Adipose tissue (tissue), 3 donors: Measurements from ENCODE around the gene C17orf100. TPM values are rescaled to one million over a fixed set of nuclear protein-coding genes. Genes with fewer than 3 reads are reported as not detected.
"Not testable (repeated sequence)": the region's sequence is repeated elsewhere in the genome, so short reads cannot be mapped to it uniquely, and the experiment has no call there.

Experiments used
- H3K27ac ChIP-seq: one replicate; pipeline ENCODE4 v1.5.1; 2013; ENCODE audit warnings: low read depth, low read length
- WGBS, 3 donors: extraction: QIAGEN DNeasy Blood & Tissue Kit; methylation state at CpG; one replicate each; pipeline ENCODE4 v1.1.7; 2013; 5-methylcytosine and 5-hydroxymethylcytosine counted together
- polyA plus RNA-seq, 3 donors: library from polyadenylated mRNA; stranded (reverse); fragments of 200-250 nt; gene quantifications; one replicate each; pipeline ENCODE4 v1.2.3, GENCODE V29; 2013
- donor health status: healthy with polysubstance abuse.
- donor health status: Bipolar disorder and iron deficiency.
- donor health status: healthy.

Gene C17orf100
- polyA plus RNA-seq, 3 donors = 0.65 to 2.3 (median 1.7) TPM

DNA sequence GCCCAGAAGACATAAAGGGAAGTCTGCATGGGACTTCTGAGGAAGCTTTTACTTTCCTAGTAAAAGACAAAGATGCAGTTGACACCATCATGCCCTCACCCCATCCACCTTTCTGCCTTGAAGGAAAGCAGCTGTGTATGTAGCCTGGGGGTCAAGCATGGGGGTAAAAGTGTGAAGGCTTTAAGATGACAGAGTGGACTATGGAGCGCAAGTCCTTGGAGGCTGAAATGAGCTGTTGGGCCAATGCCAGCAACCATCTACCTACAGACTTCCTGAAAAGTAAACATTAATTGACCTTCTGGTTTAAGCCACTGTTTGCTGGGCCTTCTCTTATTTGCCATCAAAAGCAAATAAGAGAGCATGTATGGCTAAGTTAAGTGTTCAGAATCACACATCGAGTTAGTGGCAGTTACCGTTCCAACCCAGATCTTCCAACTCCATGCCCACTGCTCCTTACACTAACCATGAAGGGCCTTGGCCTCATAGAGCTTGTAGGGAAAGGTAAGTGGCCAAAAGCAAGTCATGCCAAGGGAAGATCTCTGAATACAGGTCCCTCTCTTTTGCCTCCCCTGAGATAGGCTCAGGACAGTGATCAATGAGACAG lies 31.6 kb downstream of the C17orf100 start:
- no peak overlapping the region for H3K27ac ChIP-seq
- WGBS, 3 donors = 44 to 88% (median 80%) methylated on average over 3 of the region's 3 CpGs

DNA sequence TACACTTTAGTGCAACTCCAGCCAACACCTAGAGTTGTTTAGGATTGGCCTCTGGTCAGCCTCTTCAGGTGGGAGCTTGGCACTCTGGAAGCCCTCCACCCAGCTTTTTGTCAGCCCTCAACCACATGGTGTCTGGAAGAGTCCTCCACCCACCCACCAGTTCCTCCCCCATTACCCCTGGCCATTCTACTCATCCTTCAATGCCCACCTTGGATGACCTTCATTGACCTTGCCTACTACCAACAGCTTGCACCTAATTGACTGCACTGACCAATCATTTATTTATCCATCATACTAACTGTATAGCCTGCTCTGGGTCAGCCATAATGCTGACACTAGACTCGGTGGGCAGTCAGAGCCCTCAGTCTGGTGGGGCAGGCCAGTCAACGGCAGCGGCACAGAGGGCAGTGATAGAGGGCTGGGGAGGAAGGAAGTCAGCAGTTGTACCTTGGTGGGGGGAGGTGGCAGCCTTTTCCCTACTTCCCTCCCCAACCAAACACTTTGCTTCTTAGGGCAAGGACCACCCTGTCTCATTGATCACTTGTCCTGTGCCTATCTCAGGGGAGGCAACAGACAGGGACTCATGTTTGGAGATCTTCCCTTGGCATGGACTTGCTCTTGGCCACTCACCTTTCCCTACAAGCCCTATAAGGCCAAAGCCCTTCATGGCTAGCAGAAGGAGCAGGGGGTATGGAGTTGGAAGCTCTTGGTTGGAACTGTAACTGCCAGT lies 32.3 kb downstream of the C17orf100 start:
- WGBS, 3 donors = 79 to 94% (median 81%) methylated on average over 3 of the region's 3 CpGs
- no peak overlapping the region for H3K27ac ChIP-seq

DNA sequence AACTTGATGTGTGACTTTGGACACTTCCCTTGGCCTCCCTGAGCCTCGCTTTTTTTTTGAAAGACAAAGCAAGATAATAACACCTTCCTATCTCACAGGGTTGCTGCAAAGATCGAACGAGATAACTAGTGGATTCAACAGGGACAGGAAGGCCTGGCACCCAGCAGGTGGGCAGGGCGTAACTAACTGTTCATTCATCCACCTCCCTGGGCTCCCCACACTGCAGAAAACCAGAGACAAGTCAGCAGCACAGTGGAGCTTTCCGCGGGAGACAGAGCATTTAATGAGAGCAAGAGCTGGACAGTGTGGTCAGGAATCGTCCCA lies 32.9 kb downstream of the C17orf100 start:
- H3K27ac ChIP-seq = no peak overlapping the region
- 65 to 86% (median 78%) methylated on average over 7 of the region's 7 CpGs for WGBS, 3 donors

DNA sequence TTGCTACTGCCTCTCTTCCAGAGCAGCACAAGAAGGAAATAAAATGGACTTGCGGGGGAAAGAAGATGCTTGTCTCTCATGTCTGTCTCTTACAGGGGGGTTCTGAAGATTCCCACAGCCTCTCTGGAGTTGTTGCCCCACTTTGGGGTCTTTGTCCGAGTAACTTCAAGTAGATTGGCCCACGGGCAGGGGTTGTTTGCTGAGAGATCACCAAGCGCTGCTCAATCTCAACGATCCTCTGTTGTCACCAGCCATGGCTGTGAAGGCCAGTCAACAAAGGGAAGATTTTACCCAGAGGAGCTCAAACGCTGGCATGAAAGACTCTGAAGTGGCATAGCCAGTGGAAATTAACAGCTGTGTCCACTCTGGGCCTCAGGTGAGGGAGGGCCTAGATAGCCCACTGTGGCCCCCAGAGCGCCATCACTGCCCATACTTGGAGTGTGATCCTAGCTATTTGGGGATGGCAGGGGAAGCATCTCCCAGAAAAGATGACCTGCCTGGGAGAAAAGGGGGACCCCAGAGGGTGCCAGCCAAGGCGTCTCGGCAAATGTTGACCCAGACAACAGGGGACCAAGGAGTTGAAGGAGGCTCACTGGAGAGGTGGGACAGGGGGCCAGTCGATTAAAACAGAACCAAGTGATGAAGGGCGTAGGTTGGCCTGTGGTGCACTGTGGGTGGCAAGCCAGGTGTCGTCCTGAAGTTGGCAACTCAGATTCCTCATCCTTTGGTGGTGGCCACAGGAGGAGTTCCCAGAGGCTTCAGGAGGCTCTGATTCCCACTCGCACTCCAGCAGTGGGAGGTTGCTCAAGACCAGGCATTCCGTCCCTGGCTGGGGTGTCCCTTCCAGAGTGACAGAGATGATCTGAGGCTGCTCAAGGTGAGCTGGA lies 33.6 kb downstream of the C17orf100 start:
- H3K27ac ChIP-seq = no peak overlapping the region
- 83 to 87% (median 87%) methylated on average over 14 of the region's 14 CpGs for WGBS, 3 donors

DNA sequence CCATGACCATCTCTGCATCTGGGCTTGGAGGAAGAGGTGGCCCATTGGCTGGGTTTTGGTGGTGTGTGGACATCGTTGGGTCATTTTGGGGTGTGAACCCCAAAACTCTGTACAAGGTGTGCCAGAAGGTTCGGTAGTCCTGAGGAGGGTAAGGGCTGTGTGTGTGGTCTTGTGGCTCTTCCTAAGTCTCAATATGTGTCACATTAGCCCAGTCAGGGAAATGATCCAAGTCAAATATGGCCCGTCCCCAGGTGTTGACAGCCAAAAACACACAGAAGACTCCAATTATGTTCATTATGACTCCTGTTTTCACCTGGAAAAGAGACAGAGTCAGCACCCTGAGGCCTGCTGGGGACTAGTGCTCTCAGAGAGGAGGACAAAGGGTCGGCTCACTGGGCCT lies 34.5 kb downstream of the C17orf100 start:
- WGBS, 3 donors = 77 to 89% (median 82%) methylated on average over 4 of the region's 4 CpGs
- H3K27ac ChIP-seq = no peak overlapping the region

DNA sequence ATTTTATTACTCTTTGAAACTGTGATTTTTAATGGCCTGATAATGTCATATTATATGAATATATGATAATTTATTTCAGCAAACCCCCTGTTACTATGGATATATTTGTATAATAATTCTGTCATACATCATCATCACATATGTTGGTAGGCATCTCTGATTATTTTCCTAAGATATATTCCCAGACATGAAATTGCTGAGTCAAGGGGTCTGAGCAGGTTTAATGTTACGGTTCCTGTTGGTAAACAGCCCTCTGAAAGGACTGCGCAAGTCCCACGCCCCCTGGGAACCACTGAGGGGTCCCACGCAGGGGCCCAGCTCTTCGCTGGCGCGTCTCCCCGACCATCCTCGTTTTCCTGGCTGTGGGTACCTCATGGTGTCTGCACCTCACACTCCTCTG lies 37.4 kb downstream of the C17orf100 start:
- no peak overlapping the region for H3K27ac ChIP-seq
- 82 to 88% (median 85%) methylated on average over 9 of the region's 9 CpGs for WGBS, 3 donors

DNA sequence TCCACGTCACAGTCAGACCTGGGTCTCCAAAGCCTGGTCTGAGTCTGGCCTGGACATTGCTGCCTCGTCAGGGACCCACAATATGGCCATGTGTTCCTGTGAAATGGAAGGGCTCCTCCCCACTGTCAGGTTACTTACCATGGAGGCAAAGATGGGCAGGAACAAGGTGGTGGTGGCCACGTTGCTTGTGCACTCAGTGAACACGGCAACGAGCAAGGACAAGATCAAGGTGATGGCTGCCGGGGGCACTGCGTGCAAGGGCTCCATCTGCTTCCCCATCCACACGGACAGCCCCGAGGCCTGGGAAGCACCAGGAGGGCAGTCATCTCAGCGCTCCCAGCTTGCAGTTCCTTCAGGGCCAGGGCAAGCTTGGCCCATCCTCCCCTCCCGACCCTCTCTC lies 39.1 kb downstream of the C17orf100 start:
- H3K27ac ChIP-seq = no peak overlapping the region
- WGBS, 3 donors = 81 to 86% (median 85%) methylated on average over 11 of the region's 11 CpGs

DNA sequence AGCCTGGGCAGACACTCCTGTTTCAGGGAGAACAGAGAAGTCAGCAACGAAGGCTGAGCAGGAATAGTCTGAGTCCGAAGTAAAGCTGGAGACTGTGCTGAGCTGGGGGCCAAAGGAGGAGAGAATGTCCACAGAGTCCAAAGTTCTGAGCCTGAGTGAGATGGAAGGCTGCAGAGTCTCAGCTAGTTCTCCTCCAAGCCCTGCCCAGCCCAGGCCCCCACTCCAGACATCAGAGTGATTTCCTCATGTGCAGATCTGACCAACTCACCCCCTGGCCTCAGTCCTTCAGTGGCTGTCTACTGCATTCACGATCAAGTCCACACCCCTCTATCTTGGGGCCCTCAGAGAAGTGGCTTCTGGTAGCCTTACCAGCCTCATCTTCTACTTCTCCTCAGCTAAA lies 40.0 kb downstream of the C17orf100 start:
- WGBS, 3 donors = 80 to 85% (median 85%) methylated on average over 3 of the region's 3 CpGs
- H3K27ac ChIP-seq = no peak overlapping the region

DNA sequence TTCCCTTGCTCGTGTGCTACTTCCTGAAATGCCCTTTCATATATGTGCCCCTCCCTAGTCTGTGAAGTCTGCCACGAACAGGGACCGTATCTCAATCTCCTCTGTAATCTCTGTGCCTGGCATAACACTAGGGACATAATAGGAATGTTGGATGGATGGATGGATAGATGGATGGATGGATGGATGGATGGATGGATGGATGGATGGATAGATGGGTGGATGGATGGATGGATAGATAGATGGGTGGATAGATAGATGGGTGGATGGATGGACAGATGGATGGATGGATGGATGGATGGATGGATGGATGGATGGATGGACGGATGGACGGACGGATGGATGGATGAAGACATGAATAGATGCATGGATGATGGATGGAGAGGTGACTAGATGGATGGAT lies 40.4 kb downstream of the C17orf100 start:
- H3K27ac ChIP-seq = not testable (repeated sequence)

DNA sequence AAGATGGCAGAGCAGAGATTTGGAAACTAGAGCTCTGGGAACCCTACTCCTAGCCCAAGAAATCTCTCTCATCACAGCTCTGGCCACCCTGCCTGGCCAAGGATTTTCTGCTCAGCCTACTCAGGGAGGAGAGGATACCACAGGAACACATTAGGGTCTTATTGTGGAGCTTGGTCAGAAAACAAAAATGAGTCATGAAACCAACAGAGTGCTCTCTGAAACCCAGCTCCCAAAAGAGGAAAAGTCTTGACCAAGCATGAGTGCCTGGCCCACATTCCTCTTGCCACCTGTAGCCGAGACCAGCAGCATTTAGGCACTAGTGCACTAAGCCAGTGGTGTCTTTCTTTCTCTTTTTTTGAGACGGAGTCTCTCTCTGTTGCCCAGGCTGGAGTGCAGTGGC lies 43.5 kb downstream of the C17orf100 start:
- WGBS, 3 donors = 78 to 94% (median 89%) methylated on average over 2 of the region's 2 CpGs
- H3K27ac ChIP-seq = no peak overlapping the region

More for the DNA sequence above, 40.4 kb downstream of the C17orf100 start:
- 63 to 66% (median 66%) methylated on average over 6 of the region's 6 CpGs for WGBS, 3 donors

DNA sequence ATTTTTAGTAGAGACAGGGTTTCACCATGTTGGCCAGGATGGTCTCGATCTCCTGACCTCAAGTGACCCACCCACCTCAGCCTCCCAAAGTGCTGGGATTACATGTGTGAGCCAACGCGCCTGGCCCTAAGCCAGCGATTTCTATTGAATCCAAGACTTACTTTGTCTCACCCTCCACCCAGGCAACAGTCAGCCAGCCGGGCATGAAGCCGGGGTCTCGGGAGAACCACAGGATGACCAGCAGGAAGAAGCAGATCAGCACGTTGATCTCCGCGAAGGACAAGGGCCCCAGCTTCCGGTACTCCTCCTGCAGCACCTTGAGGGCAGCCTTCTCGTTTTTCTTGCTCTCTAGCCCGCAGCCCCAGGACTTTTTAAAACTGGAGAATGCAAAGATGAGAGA lies 44.0 kb downstream of the C17orf100 start:
- 68 to 87% (median 79%) methylated on average over 13 of the region's 13 CpGs for WGBS, 3 donors
- H3K27ac ChIP-seq = no peak overlapping the region

DNA sequence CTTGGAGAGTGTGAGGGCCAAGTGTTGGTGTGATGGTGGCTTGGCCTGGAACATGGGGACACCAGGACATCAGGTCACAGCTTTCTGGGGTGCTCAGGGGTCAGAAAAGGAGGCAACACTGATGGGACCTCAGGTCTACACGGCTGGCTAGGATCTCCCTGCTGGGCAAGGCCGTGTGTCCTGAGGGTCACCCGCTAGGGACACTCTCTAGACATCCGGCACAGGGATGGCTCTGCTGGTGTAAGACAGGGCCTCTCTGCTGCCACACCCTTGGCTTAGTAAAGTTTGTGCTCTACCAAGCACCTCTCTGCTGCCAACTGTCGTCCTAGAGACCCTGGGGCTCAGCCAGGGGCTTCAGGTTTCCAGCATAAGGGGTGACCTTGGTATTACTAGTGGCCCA lies 45.3 kb downstream of the C17orf100 start:
- WGBS, 3 donors = 84 to 93% (median 92%) methylated on average over 5 of the region's 5 CpGs
- H3K27ac ChIP-seq = no peak overlapping the region

DNA sequence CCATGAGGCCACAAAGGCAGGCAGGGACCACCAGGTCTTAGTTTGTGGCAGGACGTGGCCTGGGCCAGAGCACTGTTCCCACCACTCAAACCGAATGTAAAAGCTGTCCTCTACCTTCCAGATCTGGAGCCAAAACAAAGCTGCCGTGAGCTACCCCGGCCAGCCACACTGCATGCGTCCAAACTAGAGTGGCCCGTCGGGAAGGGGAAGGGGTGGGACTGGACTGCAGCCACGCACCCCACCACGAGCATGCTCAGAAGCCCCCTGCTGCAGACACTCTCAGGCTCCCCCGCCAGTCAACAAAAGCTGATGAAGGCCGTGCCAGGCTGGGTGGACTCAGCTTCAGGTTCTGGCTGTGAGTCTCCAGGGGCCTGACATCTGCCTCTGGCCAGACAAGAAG lies 46.4 kb downstream of the C17orf100 start:
- 79 to 90% (median 84%) methylated on average over 11 of the region's 11 CpGs for WGBS, 3 donors
- no peak overlapping the region for H3K27ac ChIP-seq

DNA sequence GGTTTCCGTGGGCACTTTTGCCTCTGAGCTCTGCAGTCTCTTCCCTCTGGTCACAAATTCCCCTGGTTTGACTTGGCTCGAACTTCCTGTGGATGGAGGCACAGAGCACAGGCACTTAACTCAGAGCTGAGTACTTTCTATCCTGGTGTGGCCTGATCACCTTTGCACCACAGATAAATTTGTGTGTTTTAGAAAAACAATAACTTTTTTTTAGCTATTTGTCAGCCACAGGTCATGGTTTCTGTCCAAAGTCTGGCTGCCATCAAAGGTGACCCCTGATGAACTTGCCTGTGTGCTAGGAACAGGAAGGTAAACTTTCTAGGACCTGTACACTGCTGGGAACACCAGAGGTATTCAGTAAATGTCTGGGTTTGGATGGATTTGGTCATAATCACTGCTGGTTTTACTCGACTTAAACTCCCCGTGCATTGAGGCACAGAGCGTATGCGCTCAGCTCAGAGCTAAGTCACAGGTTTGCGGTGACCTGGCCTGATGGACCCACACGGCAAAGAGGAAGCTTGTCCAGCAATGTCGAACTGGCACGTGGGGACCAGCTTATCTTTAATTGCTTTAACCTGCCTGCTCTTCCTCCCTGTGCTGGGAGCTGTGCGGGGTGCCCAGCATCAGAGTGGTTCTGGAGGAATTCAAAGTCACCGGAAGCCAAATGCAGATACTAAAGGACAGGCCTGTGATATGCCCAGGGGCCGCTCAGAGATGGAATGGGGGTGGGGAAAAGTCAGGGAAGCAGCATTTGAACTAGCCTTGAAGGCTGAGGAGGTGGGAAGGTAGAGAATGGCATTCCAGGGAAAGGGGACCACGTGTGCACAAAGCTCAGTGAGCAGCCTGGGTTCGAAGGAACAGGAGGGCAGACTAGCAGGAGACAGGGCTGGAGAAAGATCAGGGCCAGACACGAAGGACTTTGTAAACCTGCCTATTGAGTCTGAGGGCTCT lies 48.7 kb downstream of the C17orf100 start:
- H3K27ac ChIP-seq = no peak overlapping the region
- WGBS, 3 donors = 63 to 75% (median 67%) methylated on average over 16 of the region's 16 CpGs

DNA sequence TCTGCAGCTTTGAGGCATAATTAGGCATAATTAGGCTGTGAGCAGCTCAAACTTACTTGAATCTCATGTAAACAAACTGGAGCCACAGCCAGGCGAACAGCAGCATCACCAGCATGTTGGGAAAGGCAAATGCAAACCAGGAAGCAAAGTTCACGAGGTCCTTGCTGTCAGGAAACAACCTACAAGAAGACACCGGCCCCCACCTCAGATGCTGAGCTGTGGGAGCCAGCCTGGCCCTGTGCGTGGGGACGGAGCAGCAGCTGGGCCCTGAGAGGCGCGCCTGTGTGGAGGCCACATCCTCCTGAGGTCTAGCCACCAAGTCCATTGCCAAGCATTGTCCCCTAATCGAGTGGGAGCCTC lies 49.4 kb downstream of the C17orf100 start:
- H3K27ac ChIP-seq = no peak overlapping the region
- WGBS, 3 donors = 76 to 90% (median 79%) methylated on average over 8 of the region's 8 CpGs

DNA sequence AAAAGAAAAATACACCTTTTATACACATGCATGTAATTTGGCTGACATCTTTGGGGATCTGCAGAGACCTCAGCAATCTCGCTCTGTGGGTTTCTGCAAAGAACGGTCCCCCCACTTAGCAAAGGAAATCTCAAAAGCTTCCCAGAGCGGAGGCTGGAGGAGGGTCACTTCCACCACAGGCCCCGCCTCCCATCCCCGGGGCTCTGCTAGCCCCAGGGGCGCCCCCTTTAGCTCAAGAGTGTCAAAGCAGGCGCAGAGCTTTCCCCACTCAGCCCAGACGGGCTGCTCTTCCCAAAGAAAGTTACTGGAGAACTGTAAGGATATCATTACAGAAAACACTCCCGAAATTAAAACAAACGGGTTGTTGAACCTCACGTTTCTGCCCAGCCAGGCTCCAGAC lies 50.2 kb downstream of the C17orf100 start:
- WGBS, 3 donors = 21 to 36% (median 22%) methylated on average over 10 to 11 of the region's 11 CpGs
- no peak overlapping the region for H3K27ac ChIP-seq

DNA sequence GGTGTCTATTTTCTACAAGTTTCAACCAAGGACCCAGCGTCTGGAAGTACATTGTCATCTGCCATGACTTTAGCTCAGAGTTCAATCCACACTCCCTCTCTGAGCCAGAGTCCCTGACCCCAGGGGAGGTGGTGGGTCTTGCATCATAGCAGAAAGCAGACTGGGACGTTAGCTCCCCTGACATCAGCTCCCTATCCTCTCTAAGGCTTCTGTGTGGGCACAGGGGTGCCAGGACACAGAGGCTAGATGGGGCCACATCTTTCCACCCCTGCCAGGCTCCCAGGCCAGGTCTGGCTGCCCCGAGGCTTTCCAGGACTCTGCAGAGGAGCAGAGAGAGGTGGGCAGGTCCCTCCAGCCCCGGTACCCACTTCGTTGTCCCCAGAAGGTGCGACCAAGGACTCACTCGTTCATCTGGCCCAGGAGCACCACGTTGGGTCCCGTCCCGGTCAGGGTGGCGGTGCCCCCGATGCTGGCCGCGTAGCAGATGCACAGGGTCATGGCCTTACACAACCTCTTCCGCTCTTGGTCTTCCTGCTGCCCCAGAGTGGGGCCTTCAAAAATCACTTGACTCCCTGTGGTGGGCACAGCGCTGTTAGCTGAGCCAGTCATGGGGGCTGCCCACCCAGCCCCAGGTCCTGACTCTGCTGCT lies 51.1 kb downstream of the C17orf100 start:
- 82 to 88% (median 84%) methylated on average over 16 of the region's 16 CpGs for WGBS, 3 donors
- no peak overlapping the region for H3K27ac ChIP-seq
